Keratinocyte (primary cell): ENCODE results near the gene ARHGEF37. TPM values are rescaled to one million over a fixed set of nuclear protein-coding genes. Genes with fewer than 3 reads are reported as not detected.

Experiments used
- DNase-seq: peaks from one replicate; pipeline ENCODE4 v3.0.0-alpha.2; 2011; ENCODE audit warnings: low read depth, missing footprints, low spot score
- FAIRE-seq: peaks from 2 replicates; lab custom pipeline; 2011; peaks lifted over from hg19 to GRCh38; lab: Jason Lieb, UNC
- H2AFZ ChIP-seq: 2 replicates; pipeline ENCODE4 v1.6.0; 2012; ENCODE audit warnings: low read length, control low read depth, inconsistent platforms; ENCODE audit not compliant: control insufficient read depth
- H3K27ac ChIP-seq: 2 replicates; pipeline ENCODE4 v1.5.1; 2011; ENCODE audit warnings: low read length; ENCODE audit not compliant: control insufficient read depth, insufficient read depth
- H3K27me3 ChIP-seq: 3 replicates; pipeline ENCODE4 v1.6.0; 2011; ENCODE audit warnings: low read length; ENCODE audit not compliant: control insufficient read depth, insufficient read depth; ENCODE audit errors: extremely low read depth
- H3K36me3 ChIP-seq, 2 experiments: 2 replicates in 1 of 2; 3 replicates in 1 of 2; pipeline ENCODE4 v1.5.1; 2011; ENCODE audit warnings: low read length in 2 of 2, mild to moderate bottlenecking in 1 of 2; ENCODE audit not compliant: control insufficient read depth in 2 of 2, insufficient read depth in 2 of 2; ENCODE audit errors: extremely low read depth in 1 of 2
- H3K4me1 ChIP-seq: 3 replicates; pipeline ENCODE4 v1.5.1; 2011; ENCODE audit warnings: low read length; ENCODE audit not compliant: control insufficient read depth, insufficient read depth; ENCODE audit errors: extremely low read depth
- H3K4me2 ChIP-seq: 3 replicates; pipeline ENCODE4 v1.6.0; 2011; ENCODE audit warnings: low read depth, low read length; ENCODE audit not compliant: control insufficient read depth, insufficient read depth; ENCODE audit errors: extremely low read depth
- H3K4me3 ChIP-seq, 3 experiments: fragments of 200-600 bp in 1 of 3; sonication (generic) in 1 of 3; 2 replicates in 2 of 3; 3 replicates in 1 of 3; pipeline ENCODE4 v1.5.1; 2011 to 2016; ENCODE audit warnings: low read length in 3 of 3, mild to moderate bottlenecking in 3 of 3, control low read depth in 2 of 3, inconsistent platforms in 1 of 3, low read depth in 1 of 3, mixed read lengths in 1 of 3, mixed run types in 1 of 3, moderate library complexity in 1 of 3; ENCODE audit not compliant: control insufficient read depth in 2 of 3, insufficient read depth in 2 of 3; ENCODE audit errors: extremely low read depth in 1 of 3
- H3K79me2 ChIP-seq: 2 replicates; pipeline ENCODE4 v1.6.0; 2012; ENCODE audit warnings: low read length; ENCODE audit not compliant: control insufficient read depth, insufficient read depth
- H3K9ac ChIP-seq: 3 replicates; pipeline ENCODE4 v1.6.0; 2011; ENCODE audit warnings: low read length; ENCODE audit not compliant: control insufficient read depth, insufficient read depth; ENCODE audit errors: extremely low read depth
- H3K9me1 ChIP-seq: 3 replicates; pipeline ENCODE4 v1.6.0; 2011; ENCODE audit warnings: low read length; ENCODE audit not compliant: control insufficient read depth, insufficient read depth; ENCODE audit errors: extremely low read depth
- H3K9me3 ChIP-seq: 2 replicates; pipeline ENCODE4 v1.5.1; 2012; ENCODE audit warnings: low read depth, low read length; ENCODE audit not compliant: control insufficient read depth
- H4K20me1 ChIP-seq: 3 replicates; pipeline ENCODE4 v1.6.0; 2011; ENCODE audit warnings: low read length; ENCODE audit not compliant: control insufficient read depth, insufficient read depth; ENCODE audit errors: extremely low read depth
- CTCF ChIP-seq, 3 experiments: IDR thresholded peaks in 1 of 3; conservative IDR thresholded peaks in 1 of 3; optimal IDR thresholded peaks in 1 of 3; 2 replicates in 2 of 3; 3 replicates in 1 of 3; pipeline versions ENCODE3 to v1.5.1; 2011; ENCODE audit warnings: low read length in 3 of 3, mild to moderate bottlenecking in 3 of 3, moderate library complexity in 2 of 3, control low read depth in 1 of 3, inconsistent platforms in 1 of 3; ENCODE audit not compliant: insufficient read depth in 2 of 3; ENCODE audit errors: extremely low read depth in 1 of 3
- EZH2 ChIP-seq: IDR thresholded peaks from one replicate; pipeline ENCODE4 v1.6.1; 2012; ENCODE audit warnings: inconsistent platforms, mild to moderate bottlenecking, low read length, moderate library complexity
- dilution Hi-C: fragments of 300-500 bp; cut with MboI; formaldehyde crosslinking; loops from one replicate; pipeline ENCODE4 v1.7.0; 2020; ENCODE audit warnings: low sequenced_read_pairs; ENCODE audit not compliant: extremely low pct_ligation_motif_present
- polyA plus RNA-seq, 5 experiments: library from polyadenylated mRNA; depleted of rRNA in 3 of 5; stranded (reverse) in 3 of 5; stranded (forward) in 1 of 5; unstranded in 1 of 5; fragments of >200 nt; gene quantifications; 1 replicate in 1 of 5; 2 replicates in 3 of 5; 3 replicates in 1 of 5; pipeline versions ENCODE4 v1.2.1 to v1.2.3, GENCODE V29; 2011 to 2012; ENCODE audit warnings: missing spikeins in 2 of 5, low read depth in 1 of 5, low replicate concordance in 1 of 5

Gene ARHGEF37
- polyA plus RNA-seq, 1 donor (not counting 4 experiments of a cell fraction or from before 2014, with no cell fraction given): 8.7 TPM

GRCh38 chr5:149623473-149623872 is 42.2 kb downstream of the ARHGEF37 start:
- Histone ChIP-seq H3K27me3 (no peaks in the 10 kb centered on the region), H3K9me1 (no peaks in the 10 kb centered on the region), H3K4me3 (no peak overlapping the region), H4K20me1 (no peaks in the 10 kb centered on the region), H3K4me1 (peaks cover 10% of the 10 kb centered on the region), H3K27ac (no peak overlapping the region), H3K9ac (no peak overlapping the region), H3K79me2 (no peaks in the 10 kb centered on the region), H2AFZ (no peak overlapping the region), H3K4me2 (no peak overlapping the region), H3K36me3 (peaks cover 0 to 21% of the 10 kb centered on the region in 2 experiments), H3K9me3 (no peaks in the 10 kb centered on the region)
- FAIRE-seq: no peak
- dilution Hi-C loops: no loop called here
- no peak for TF ChIP-seq EZH2
- TF ChIP-seq CTCF (optimal IDR thresholded peaks at IDR 0.05 in 1 of 3, IDR thresholded peaks at IDR 0.05 in 1 of 3, conservative IDR thresholded peaks at IDR 0.05 in 1 of 3; ENCODE audit: extremely low read depth in 1 of 3, insufficient read depth in 2 of 3, low read length in 3 of 3): no peak
- DNase-seq: no peak

- DNase-seq (no peak), FAIRE-seq (no peak)
- Histone ChIP-seq H3K4me1 (peaks cover 5% of the 10 kb centered on the region), H3K4me3 (no peak overlapping the region), H3K27me3 (no peaks in the 10 kb centered on the region), H3K27ac (no peak overlapping the region), H4K20me1 (no peaks in the 10 kb centered on the region), H3K9me3 (no peaks in the 10 kb centered on the region), H3K9me1 (no peaks in the 10 kb centered on the region), H3K4me2 (no peak overlapping the region), H3K79me2 (no peaks in the 10 kb centered on the region), H3K36me3 (peaks cover 0 to 17% of the 10 kb centered on the region in 2 experiments), H3K9ac (no peak overlapping the region), H2AFZ (no peak overlapping the region)
- dilution Hi-C loops: no loop called here
- no peak for TF ChIP-seq CTCF (optimal IDR thresholded peaks at IDR 0.05 in 1 of 3, IDR thresholded peaks at IDR 0.05 in 1 of 3, conservative IDR thresholded peaks at IDR 0.05 in 1 of 3; ENCODE audit: extremely low read depth in 1 of 3, insufficient read depth in 2 of 3, low read length in 3 of 3)
- no peak for TF ChIP-seq EZH2
Measured at GRCh38 chr5:149627070-149627469, 45.8 kb downstream of the ARHGEF37 start.
